ENCODE results near the gene ZNF83.
"Not testable (repeated sequence)": the region's sequence is repeated elsewhere in the genome, so short reads cannot be mapped to it uniquely, and the experiment has no call there.

The ZNF83 gene

DNA sequence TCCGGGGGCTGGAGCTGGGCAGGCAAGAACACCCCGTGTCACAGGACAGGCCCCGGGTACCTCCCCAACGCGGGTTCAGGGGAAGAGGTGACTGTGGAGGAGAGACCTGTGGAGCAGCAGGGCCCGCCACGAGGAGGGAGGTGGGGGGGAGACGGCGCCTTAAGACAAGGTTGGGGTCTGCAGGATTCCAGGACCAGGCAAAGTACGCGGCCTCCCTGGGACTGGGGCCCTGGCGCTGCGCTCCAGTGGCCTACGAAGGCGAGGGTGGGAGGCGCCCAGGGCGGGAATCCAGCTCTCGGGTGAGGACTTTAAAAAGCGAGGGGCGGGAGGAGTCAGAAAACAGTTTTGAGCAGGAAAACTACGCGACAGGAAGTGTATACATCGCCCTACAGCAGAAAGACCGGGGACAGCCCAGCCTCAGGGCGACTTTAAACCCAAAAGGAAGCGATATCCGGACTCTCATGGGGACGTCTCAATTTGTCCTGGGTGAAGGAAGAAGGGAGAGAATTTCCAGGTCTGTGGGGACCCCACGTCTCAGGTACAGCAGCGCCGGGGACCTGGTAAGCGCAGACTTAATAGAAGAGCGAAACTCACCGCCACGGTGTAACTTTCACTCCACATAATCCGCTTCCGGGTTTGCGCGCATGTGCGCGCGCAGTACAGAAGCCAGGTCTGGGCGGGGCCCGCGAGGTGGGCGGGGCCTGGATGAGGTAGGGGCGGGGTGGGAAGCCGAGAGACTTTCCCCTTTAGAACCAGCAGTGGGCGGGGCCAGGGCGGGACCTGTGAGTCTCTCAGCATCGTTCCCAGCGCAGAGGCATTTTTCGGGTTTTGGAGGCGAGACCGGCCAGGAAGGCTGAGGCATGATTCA lies at the start of gene ZNF83:
ZNF83 (minus strand) TSS at position 638 of the 868 bp plus-strand sequence.
- peak; percentile 95 for DNase-seq

DNA sequence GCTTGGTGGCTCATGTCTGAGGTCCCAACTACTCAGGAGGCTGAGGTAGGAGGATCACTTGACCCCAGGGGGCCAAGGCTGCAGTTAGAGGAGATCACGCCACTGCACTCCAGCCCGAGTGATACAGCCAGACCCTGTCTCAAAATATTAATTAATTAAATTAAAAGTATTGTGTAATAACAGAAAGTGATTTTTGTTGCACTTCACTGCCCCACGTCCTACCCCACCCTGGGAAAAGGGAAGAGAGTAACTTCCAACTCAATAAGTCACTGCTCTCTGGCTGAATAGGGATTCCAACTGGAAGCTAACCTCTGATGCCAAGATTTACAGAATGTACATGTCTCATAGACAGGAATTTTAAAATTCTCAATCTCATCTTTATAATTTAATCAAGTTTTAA lies 49.5 kb upstream of the ZNF83 start:
- no peak for DNase-seq

DNA sequence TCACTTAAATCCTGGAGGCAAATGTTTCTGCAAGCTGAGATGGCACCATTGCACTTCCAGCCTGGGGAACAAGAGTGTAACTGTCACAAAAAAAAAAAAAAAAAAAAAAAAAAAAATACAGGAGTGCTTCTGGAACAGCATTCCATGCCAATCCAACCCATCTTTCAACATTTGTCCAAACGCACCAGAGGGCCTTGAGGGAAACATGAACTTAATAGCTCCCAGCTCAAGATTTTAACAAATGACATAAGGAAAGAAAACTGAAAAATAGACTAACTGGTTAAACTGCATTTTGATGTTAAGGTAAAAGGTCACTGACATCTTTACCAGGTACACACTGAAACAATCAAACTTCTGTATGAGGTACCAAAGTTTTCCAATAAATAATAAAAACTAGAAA lies 47.7 kb upstream of the ZNF83 start:
- DNase-seq: no peak

DNA sequence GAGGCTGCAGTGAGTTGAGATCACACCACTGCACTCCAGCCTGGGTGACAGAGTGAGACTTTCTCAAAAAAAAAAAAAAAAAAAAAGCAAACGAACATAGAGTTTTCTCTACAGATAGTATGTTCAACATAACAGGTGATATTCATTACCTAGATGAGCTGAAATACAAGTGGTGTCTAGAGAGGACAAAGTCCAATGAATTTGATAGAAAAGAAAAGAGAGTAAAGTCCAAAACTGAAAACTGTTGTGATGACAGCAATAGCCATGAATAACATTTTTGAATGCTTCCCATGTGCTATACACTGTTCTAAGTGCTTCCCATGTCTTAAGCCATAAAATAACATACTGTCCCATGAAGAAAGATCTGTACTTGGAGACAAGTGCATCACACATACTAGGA lies 43.1 kb upstream of the ZNF83 start:
- DNase-seq: not testable (repeated sequence)

DNA sequence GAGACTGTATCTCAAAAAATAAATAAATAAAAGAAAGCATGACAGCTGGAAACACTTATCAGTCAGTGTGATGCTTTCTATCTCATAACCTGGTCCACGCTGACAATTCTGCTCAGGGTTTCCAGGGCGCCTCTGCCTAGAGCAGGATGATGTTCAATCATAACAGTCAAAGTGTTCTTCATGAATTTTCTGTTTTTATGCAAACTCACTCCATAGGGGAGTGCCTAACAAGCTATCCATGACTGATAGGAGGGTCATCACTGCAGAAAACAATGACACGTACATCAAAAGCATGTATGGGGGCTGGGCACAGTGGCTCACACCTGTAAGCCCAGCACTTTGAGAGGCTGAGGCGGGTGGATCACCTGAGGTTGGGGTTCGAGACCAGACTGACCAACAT lies 41.4 kb upstream of the ZNF83 start:
- no peak for DNase-seq

DNA sequence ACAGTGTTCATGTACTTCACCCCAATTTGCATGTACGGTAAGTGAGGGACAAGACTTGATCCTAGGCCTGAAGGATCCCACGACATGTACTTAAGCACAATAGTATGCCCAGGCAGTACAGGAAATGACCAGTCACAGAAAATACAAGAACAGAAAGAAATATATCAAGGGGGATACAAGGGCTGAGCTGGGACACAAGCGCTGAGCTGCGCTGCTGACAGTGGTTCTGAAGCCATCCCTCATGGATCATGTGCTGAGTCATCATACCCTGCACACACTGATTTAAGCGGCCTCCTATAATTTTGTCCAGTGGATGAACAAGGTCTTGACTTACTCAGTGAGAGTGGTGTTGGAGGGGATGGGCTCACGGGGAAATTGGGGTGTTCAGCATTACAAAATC lies 37.1 kb upstream of the ZNF83 start:
- DNase-seq: not testable (repeated sequence)

DNA sequence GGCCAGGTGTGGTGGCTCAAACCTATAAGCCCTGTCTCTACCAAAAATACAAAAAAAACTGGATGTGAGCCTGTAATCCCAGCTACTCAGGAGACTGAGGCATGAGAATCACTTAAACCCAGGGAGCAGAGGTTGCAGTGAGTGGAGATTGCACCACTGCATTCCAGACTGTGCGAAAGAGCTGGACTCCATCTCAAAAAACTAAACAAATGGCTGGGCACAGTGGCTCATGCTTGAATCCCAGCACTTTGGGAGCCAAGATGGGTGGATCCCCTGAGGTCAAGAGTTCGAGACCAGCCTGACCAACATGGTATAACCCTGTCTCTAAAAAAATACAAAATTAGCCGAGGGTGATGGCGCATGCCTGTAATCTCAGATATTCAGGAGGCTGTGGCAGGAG lies 34.9 kb upstream of the ZNF83 start:
- DNase-seq: no peak

DNA sequence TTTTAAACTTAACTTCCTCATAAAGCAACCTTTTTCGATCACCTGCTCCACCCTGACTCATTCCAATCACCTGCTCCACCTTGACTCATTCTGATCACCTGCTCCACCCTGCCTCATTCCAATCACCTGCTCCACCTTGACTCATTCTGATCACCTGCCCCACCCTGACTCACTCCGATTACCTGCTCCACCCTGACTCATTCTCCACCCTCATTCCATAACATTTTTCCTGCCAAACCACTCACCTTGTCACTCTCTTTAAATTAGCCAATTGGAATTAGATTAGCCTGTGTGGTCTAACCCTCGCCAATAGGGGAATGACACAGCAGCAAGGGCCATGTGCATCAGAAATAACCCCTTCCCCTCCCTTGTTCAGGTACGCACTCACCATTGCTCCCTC lies 31.9 kb upstream of the ZNF83 start:
- DNase-seq: no peak

DNA sequence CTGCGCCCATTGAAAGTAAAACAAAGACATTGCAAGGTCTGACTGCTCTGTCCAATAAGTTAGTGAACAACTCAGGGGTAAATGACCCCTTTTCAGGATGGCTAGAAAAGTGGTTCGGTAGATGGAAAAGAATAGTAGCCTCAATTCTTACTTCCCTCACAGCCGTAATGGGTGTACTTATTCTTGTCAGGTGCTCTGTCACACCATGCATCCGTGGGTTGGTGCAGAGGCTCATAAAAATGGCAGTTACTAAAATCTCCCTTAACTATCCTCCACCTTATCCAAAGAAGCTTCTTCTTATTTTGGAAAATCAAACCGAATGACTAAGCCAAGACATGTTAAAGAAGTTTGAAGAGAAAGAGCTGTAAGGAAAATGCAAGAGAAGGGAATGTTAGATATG lies 31.4 kb upstream of the ZNF83 start:
- DNase-seq: no peak

DNA sequence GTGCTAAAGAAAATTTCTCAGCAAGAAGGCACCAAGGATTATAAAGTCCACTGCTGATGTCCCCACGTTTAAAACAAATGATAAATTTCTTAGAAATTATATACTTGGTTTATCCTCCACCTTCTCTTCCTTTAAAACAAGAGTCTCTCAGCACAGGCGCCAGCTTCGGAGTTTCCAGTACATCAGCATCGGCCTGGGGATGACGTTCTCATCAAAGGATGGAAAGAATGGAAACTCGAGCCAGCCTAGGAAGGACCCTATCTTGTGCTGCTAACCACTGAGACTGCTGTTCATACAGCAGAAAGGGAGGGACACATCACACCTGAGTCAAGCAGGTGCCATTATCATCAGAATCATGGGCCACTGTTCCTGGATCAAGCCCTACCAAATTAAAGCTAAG lies 29.8 kb upstream of the ZNF83 start:
- no peak for DNase-seq

DNA sequence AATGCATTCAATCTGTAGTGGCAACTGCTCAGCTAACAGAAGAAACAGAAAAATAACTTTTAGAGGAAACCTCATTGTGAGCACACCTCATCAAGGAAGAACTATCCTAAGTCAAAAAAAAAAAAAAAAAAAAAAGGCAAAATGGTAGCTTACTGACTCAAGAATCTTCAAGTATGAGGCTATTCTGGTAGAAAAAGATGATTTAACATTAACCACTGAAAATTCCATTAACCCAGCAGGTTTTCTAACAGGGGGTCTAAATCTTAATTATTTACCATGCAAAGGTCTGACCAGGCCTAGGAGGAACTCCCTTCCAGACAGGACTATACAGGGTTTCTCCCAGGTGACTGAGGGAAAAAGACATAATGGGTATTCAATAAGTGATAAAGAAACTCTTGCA lies 28.4 kb upstream of the ZNF83 start:
- no peak for DNase-seq

DNA sequence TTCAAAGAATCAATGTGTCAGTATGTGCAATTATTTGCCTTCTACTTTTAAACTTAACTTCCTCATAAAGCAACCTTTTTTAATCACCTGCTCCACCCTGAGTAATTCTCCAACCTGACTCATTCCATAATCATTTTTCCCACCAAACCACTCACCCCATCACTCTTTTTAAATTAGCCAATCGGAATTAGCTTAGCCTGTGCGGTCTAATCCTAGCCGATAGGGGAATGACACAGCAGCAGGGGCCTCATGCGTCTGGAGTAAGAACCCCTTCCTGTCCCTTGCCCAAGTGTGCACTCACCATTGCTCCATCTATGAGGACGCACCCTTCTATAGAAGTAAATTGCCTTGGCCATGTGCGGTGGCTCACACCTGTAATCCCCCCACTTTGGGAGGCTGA lies 27.4 kb upstream of the ZNF83 start:
- no peak for DNase-seq

DNA sequence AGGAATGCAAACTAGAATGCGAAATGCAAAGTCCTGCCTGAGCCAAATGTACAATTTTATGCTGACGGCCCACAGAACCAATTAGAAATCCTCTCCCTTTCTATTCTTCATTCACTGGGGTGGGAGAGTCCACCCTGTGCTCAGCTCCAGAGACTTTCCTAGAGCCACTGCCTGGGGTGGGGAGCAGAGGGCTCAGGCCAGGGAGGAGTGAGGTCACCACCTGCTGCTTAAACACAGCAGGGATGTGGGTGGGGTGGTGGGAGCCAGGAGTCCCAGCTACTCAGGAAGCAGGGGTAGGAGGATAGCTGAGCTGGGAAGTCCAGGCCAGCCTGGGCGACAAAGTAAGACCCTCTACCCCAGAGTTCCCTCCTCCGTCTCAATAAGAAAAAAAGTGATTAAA lies 26.9 kb upstream of the ZNF83 start:
- no peak for DNase-seq

DNA sequence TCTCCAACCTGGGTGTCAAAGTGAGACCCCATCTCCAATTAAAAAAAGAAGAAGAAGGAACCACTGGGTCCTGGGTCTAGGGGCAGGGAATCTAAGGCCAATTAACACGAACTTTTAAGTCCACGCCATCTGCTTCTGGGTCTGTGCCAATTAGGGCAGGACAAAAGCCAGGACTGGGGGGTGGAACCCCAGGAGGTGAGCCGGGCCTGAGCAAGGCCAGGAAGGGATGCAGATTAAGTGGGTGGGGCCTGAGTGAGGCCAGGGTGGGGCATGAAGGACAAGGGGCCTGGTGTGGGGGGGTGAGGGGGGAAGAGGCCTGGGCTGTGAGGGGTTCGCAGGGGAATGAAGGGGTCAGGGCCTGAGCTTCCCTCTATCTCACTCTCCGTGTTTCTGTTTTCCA lies 26.3 kb upstream of the ZNF83 start:
- DNase-seq: no peak

DNA sequence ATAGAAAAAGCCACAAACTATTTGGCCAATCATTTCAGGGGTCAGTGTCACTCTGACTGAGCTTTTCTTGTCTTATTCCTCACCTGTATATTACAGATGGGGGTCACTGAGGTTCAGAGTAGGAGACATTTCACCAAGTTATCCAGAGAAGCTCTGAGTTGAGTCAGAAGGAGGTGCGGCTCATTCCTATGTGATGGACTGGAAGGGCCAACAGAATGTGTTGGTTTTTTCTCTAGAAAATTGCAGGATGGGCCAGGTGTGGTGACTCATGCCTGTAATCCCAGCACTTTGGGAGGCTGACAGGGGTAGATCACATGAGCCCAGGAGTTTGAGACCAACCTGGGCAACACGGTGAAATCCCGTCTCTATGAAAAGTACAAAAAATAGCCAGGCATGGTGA lies 24.5 kb upstream of the ZNF83 start:
- no peak for DNase-seq

DNA sequence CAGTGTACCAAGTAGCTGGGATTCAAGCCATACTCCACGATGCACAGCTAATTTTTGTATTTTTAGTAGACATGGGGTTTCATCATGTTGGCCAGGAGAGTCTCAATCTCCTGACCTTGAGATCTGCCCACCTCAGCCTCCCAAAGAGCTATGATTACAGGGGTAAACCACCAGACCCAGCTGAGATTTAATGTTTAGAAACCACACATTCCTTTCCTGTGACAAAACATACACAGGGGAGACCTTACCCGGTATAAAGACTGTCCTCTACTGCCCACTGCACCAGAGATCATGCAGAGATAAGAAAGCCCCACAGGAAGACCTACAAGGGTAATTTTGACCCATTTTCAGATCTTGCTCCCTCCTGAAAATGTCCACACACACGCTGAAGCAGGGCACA lies 22.8 kb upstream of the ZNF83 start:
- no peak for DNase-seq

DNA sequence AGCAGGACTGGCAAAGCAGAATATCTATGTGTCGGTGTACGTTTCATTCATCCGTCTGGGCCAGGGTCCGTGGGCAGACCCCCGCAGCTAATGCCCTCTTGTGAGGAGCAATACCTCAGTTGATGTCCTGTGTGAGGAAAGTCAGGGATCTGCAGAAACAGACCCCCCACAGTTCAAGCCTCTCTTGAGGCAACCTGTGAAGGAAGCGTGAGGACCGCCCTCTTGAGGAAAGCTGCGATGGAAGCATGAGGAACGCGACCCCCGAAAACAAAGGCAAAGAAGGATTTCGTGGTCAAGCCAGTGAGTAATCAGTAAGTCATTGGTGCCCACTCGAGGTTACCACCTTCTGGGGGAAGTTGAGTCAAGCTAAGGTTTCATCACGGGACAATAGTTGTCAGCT lies 20.9 kb upstream of the ZNF83 start:
- DNase-seq: no peak

DNA sequence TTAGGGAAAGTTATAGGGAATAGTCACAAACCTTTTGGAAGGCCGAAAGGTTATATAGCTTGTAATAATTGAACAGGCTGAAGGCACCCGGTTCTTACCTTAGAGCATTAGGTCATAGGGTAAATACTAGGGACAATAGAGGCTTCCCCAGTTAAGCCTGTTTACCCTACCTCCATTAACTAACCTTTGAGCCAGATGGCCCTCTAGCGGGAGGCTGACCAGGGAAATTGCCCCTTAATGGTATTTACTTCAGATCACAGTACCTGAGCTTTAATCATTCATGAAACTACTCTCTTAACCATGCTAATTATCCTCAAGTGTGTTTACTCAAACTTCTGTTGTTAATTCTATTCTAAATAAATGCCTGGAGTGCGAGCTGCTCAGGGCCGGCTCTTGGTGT lies 20.4 kb upstream of the ZNF83 start:
- no peak for DNase-seq

DNA sequence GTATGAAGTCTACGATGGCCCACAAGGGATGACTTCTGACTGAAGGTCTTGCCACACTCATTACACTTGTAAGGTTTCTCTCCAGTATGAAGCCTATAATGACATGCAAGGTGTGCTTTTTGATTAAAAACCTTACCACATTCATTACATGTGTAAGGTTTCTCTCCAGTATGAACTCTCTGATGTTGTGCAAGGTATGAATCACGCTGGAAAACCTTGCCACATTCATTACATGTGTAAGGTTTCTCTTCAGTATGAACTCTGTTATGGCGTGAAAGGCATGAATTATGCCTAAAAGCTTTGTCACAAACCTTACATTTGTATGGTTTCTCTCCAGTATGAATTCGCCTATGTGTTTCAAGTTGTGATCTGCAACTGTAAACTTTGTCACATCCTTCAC lies 15.0 kb upstream of the ZNF83 start:
- DNase-seq: no peak

DNA sequence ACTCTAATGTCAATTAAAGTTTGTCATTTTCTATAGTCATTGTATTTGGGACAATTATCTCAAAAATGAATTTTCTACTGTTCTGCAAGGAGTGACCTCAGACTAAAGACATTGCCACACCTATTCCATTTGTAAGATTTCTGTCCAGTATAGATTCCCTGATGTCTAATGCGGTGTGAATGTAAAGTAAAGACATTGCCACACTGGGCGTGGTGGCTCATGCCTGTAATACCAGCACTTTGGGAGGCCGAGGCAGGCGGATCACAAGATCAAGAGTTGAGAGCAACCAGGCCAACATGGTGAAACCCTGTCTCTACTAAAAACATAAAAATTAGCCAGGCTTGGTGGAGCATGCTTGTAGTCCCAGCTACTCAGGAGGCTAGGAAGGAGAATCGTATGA lies 13.8 kb upstream of the ZNF83 start:
- DNase-seq: no peak

DNA sequence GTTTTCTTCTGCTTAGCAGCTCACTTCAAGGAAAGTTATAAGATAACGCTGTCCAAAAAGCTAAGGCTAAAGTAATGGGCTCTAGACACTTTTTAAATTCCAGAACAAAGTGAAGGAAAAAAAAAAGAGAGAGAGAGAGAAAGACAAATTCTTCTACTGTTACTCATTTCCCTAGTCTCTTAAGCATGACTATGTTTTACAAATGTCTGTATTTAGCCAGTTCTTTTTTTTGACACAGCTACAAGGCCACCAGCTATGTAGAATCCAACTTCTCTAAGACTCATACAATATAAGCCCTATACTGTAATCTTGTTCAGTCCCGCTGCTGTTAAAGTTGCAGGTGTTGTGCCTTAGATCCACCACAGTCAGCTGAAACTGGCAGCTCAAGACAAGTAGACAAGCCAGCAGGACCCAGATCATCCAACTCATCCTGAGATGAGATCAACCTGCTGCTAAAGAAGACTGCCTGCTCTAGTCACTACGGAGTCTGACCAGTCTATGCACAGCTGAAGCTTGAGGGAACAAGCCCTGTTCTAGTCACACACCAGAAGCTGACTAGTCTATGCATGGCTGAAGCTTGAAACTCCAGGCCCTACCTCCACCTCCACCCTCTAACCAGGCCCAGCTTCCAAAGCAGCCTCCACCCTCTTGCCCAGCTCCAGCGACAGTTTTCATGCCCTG lies 10.3 kb upstream of the ZNF83 start:
- DNase-seq: no peak

DNA sequence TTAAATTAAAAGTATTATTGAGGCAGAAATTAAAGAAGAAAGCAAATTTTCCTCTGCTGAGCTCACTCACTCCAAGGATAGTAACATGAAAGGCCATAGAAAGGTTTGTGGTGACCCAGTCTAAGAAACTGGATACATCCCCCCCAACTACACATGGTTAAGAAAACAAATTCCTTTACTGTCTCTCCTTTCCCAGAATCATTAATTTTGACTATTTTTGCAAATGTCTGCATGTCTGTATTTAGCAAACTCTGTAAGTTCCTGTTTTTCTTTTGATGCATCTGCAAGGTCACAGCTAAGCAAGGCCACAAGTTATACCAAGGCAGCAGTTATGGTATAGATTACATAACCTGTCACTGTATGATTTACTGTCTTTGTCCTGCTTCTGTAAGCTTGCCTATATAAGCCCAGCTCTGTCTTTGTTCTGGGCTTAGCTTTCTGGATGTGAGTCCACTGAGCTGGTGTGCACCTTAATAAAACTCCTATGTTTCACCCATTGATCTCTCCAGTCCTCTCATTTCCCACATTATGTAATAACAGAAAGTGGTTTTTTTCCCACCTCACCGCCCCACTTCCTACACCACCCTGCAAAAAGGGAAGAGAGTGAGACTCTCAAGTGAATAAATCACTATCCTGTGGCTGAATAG lies 8.5 kb upstream of the ZNF83 start:
- no peak for DNase-seq

DNA sequence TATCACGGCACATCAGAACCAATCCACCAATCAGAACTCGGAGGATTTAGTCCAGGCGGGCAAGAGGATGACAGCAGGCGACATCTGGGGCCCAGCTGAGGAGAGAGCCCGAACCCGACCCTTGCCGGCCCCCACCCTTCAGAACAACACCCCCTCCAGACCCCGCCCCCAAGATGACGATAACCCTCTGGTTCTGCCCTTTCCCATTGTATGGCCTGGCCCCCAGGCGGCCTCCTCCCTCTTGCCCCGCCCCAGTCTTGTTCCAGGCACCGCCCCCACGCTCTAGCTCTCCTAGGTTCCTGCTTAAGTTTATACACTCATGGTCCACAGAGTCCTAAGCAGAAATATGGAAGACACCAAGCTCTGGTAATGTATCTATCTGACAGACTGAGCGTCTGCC lies 2.8 kb upstream of the ZNF83 start:
- no peak for DNase-seq

DNA sequence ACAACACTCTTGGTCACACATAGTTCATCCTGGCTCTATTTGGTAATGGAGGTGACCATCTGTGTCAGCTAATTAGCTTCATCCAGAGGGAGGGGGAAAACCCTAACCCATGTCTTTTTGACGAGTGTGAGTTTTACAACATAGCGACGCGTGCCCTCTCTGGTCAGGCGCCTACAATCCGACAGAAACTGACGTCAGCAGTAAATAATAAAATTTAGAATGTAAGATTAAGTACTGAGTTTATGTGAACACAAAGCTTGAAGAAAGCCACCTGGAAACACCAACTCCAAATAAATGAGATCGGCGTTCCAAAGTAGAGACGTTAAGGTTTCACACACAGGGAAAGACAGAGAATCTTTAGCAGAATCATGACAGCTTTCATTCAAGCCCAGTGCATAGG lies 1.8 kb upstream of the ZNF83 start:
- no peak for DNase-seq

Data from CD4-positive, alpha-beta T cell treated with Interleukin-15 for 1 hour (primary cell).